SW 1271 (cell line): ENCODE results near the gene KLHL28.

ENCODE experiments used
- DNase-seq, 2 experiments: peaks; one replicate each; lab custom pipeline; 2025; lab: John Stamatoyannopoulos, UW

The KLHL28 gene

DNA sequence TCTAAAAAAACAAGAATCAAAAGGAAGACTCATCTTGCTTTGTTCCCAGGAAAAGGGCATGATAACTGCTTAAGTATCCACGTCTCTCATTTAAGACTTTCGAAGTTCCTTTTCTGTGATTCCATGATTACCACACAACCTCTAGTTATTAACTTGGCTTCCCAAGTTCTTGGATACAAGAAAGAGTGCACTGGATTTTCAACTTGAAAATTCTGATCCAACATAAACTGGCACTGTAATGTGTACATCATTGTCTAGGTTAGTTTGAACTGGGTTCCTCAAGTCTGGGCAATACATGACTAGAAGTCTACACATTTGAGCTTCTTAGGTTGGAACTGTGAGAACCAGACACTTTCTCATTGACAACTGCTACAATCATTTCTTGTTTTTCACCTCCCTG is 1.6 kb downstream of the KLHL28 start:
- DNase-seq, result peak in 1 of 2 experiments; percentile 56

DNA sequence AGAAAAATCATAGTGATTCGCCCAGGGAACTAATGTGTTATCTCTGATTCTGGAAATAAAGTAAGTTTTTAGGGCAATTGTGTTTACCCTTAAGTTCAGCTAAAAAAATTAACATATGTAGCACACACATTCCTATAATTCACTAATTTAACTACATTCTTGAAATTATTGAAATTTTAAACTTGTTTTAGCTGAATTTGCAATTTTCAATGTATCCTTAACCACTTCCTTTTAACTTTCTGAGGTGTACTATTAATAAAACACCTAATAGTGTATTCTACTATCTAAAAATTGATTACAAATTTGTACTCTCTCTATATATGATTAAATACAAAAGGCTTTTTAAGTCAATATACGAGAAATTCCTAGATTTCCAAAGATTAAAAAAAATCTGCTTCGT is 2.2 kb downstream of the KLHL28 start:
- no peak for DNase-seq

DNA sequence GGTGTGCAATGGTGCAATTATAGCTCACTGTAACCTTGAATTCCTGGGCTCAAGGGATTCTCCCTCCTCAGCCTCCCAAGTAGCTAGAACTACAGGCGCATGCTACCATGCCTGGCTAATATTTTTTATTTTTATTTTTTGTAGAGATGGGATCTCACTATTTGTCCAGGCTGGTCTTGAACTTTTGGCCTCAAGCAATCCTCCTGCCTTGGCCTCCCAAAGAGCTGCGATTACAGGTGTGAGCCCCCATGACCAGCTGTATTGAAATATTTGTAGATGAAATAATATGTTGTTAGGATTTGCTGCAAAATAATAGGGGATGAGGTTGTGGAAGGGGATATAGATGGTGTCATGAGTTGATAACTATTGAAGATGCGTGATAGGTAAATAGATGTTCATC is 4.9 kb downstream of the KLHL28 start:
- DNase-seq, result no peak

DNA sequence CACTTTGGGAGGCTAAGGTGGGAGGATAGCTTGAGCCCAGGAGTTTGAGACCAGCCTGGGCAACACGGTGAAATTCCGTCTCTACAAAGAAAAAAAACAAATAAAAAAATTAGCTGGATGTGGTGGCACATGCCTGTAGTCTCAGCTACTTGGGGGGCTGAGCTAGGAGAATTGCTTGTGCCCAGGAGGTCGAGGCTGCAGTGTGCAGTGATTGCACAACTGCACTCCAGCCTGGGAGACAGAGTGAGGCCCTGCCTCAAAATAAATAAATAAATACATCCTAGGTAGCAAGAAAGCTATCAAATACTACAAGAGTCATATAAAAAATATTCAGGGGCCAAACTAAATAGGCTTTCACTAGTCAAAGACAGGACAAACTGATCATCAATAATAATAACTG is 6.2 kb downstream of the KLHL28 start:
- DNase-seq, result no peak

DNA sequence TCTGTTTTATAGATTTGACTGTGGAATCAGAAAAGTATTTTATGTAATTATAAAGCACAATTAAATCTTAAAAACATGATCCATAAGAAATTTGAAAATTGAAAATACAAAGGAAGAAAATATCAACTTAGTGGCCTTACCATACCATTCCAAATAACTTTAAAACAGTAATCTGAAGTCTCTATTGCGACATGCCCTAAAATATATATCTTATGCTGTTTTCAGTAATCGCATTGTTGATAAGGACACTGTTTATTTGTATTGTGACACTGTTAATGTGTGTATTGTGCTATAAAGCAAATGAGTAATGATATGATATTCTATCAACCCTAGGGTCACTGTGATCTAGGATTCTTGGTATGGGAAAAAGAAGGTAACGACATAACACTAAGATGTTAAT is 7.0 kb downstream of the KLHL28 start:
- DNase-seq, result no peak

DNA sequence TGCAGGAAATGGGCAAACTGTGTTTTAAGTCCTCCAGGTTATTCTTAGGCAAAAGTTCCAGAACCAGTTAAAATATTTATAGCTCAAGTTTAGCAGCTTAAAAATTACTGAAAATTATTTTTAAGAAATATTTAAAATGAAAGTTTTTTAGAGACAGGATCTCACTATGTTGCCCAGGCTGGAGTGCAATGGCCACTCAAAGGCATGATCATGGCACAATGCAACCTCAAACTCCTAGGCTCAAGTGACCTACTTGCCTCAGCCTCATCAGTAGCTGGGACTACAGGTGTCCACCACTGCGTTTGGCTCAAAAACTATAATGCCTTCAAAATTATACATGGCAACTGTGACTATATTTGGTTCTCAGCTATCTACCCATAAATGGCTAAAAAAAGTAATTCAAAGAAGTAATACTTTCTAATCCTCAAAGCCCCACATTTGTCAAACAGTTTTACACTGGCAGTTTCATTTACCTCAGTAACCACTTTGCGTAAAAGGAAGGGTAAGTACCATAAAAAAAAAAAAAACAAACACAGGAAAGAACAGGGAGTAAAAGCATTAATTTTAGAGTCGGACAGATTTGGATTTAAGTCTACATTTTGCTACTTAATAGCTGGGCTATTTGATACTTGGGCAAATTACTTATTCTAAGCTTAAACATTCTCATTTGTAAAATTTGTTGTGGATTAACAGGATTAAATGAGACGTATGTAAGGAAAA is 9.2 kb downstream of the KLHL28 start:
- no peak for DNase-seq

DNA sequence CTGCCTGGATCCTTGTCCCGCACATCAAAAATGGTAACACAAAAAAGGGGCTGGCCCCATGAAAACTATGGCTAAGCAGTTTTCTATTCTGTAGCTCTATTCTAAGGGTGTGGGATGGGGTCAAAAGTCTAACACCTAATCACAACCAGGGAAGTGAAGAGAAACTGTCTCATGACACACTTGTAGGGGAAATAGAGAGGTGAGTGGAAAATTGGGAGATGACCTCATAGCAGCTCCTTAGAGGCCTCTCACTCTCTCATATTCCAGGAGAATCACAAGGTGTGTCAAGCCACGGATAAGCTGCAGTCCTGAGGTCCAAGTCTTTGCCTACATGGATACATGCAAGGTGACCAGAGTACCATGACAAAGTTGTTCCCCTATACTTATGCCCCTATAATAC is 10.7 kb downstream of the KLHL28 start:
- no peak for DNase-seq

DNA sequence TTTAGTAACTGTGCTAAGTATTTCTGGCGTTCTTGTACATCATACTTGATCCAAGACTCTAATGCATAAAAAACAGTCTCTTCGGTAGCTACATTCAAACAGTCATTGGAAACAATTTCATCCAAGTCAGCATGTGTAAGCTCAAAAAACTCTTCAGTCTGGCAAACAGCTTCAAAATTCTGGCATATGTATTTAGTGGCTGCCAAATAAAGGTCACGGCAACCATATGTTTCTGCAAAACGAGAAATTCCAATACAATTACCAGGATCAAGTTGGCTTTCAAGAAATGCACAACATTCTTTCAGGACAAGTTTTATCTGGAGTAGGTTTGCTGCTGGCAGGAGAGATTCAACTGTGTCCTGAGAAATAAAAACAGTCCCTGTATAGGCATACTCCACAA is 16.5 kb downstream of the KLHL28 start:
- no peak for DNase-seq

DNA sequence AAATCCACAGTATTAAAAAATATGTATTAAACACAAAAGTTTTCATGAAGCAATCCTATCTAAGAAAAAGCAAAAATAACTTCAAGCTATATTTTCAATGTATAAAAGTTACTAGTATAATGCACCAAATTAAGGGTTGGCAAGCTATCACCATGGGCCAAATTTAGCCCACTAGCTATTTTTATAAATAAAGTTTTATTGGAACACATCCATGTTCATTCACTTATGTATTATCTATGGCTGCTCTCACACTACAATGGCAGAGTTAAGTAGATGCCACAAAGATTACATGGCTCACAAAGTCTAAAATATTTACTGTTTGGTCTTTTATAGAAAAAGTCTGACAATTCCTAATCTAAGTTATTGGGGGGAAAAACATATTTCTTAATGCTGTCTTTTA is 17.6 kb downstream of the KLHL28 start:
- no peak for DNase-seq

DNA sequence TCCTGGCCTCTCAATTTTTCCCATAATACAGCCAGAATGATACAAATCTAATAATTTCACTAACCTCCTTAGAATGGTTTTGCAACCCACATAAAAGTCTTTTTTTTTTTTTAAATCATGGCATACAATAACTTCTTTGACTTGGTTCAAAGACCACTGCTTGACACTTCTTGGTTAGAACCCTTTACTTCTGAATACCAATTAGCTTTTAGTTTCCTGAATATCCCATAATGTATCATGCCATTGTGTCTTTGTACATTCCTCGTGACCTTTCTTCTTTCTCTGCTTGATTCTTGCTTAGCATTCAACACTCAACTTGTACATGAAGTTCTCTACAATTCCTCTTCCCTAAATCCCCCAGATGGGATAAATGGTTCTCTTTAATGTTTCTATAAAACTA is 19.3 kb downstream of the KLHL28 start:
- no peak for DNase-seq

DNA sequence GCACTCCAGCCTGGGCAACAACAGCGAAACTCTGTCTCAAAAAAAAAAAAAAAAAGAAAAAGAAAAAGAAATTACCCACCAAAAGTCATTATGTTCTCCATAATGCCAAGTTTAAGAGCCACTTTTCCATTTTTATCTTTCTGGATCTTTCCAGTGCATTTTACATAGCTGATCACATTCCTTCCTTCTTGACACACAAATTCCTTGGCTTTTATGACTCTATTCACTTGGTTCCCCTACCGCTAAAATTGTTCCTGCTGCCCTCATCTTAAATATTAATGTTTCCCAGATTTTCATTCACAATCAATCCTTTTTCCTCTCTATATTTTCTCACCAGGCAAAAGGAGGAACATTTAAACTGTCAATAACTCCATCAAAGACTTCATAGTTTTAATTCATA is 20.2 kb downstream of the KLHL28 start:
- DNase-seq, result no peak

DNA sequence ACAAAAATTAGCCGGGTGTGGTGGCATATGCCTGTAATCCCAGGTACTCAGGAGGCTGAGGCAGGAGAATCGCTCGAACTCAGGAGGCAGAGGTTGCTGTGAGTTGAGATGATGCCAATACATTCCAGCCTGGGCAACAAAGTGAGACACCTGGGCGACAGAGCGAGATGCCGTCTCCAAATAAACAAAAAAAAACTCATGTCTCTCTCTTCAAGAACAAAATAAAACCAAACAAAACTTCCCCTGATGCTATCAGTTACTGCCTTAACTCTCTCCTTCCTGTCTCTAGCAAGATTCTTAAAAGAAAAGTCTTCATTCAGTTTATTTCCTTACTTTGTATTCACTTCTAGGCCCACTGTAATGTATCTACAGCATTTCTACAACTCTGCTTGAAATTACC is 20.8 kb downstream of the KLHL28 start:
- DNase-seq, result no peak

DNA sequence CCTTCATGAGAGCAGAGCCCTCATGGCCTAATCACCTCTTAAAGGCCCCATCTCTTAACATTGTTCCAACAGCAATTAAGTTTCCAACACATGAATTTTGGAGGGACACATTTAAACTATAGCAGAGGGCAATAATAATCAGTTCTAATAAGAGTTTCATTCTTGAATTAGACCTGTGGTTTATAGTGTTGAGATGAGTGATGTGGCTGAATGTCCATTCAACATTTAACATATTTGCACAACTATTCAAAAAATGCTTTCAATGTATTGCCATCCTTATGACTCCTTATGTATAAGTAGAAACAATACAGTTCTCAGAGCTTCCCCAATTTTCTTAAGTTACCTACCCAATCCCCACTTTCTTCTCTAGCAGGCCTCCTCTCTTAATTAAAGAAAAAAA is 21.5 kb downstream of the KLHL28 start:
- DNase-seq, result no peak

DNA sequence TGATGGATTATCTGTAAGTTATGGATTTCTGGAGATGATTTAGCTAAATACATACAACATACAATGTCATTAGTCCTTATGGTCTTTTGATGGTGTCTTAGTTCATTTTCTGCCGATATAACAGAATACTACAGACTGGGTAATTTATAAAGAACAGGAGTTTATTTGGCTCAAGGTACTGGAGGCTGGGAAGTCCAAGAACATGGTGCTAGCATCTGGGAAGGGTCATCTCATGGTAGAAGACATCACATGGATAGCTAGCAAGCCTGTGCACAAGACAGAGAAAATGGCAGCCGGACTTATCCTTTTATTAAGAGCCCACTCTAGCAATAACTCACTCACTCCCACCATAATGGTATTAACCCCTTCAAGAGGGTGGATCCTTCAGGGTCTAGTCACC is 24.2 kb downstream of the KLHL28 start:
- DNase-seq, result no peak

DNA sequence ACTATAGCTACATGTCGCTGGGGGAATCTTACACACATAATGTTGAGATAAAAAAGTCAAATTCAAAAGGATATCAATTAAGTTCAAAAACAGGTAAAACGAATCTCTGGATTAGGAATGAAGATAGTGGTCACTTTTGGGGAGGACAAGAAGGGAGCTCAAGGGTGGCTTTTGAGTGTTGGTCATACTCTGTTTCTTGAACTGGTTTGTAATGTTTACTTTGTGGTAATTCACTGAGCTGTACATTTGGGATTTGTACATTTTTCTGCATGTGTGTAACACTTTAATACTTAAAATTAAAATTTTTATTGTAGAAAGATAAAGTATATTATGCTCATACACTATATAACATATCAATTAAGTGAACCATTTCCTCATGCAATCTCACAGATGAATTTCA is 26.6 kb downstream of the KLHL28 start:
- DNase-seq, result no peak

DNA sequence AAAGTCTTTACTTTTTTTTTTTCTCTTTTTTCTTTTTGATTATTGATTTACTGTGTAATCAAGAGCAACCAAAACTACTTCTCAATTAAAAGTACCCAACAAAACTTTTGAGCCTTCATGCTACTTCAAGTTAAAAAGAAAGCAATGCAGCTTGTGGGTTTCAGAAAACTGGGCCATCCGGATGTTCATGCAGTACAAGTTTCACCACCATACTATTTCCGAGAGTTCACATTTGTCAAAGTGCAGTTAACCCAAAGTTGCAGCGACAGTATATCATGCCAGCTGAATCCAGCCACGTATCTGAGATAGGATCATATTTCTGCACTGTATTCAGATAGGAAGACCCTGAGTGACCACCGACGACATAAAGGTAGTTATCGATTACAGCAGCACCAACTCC is 33.0 kb downstream of the KLHL28 start:
- no peak for DNase-seq

DNA sequence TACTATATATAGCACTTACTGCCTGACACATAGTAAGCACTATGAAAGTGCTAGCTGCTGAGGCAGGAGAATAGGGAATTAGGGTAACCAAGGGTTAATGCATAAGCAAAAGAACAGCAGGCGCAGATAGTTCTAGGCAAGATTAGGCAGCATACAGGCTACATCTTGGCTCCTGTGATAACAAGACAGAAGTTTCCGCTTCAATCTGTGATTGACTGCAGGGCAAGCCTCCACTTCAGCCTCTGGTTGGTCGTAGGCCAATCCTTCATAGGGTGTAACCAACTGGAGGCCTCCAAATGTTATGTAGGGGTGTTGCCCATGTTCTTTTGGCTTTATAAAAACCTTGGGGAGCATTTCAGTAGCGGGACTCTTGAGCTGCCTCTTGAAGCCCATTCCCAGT is 46.9 kb downstream of the KLHL28 start:
- no peak for DNase-seq

DNA sequence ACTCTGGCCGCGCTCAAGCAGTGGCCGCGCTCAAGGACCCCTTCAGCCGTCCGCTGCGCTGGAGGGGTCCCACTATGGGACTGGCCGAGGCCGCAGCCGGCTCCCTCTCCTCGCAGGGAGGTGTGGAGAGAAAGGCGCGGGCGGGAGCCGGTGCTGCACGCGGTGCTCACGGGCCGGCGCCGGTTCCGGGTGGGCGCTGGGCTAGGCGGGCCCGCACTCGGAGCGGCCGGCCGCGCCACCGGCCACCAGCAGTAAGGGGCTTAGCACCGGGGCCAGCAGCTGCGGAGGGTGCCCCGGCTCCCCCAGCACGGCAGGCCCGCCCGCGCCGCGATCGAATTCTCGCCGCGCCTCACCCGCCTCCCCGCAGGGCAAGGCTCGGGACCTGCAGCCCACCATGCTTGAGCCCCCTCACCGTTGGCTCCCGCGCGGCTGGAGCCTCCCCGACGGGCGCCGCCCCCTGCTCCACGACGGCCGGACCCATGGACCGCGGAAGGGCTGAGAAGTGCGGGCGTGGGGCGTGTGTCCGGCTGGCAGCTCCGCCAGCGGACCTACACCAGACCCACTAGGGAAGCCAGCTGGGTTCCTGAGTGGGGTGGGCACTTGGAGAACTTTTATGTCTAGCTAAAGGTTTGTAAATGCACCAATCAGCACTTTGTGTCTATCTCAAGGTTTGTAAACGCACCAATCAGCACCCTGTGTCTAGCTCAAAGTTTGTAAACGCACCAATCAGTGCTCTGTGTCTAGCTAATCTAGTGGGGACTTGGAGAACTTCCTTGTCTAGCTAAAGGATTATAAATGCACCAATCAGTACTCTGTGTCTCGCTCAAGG is 49.5 kb downstream of the KLHL28 start:
- DNase-seq, result no peak

DNA sequence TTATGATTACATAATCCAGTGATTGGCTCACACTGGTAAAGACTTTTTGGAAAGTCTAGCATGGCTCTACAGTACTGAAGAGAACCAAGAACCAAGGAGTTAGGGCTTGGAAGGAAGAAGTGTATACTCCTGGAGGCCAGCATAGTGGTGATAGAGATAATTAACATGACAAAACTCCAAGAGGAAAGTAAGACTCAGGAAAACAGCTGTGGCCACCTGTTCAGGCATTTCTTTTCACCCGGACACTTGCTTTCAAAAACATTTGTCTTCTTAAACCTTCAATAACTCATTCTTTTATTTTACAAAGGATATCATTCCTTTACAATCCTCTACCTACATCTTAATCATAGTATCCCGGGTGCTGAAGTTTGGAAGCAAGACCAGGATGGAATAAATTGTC is 50.9 kb downstream of the KLHL28 start:
- DNase-seq, result no peak

DNA sequence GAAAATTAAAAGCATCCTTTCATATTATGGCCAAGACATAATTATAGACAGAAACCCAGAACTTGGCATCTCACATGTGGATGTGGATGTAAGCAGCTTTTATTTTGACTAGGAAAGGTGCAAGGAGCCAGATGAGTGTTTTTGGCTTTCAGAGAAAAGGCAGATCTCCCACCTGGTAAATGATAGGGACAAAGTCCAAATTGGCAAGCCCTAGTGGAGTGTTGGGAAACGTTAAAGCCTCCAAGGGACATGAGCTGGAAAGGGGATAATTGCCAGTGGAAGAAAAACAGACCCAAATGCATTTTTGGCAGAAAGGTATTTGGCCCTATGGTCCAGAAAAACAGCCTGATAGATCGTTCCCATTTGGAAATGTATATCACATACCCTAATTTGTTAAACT is 60.1 kb downstream of the KLHL28 start:
- no peak for DNase-seq

DNA sequence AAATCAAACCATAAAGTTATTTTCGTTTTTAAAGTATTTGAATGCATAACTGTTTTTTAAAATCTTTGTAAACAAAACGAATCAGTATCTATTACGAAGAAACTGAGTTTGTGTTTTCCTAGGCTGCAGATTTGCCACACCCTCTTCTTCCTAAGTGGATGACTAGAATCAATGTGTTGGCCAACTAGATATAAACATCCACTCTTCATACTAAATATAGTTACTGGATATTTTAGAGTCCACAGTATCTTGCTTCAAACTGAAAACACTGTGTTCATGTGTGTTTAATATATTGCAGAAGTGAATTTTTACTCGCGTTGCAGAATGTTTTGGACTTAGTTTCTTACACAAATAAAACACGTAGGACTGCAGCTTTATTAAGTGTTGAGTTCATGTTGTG is 63.2 kb downstream of the KLHL28 start:
- no peak for DNase-seq

DNA sequence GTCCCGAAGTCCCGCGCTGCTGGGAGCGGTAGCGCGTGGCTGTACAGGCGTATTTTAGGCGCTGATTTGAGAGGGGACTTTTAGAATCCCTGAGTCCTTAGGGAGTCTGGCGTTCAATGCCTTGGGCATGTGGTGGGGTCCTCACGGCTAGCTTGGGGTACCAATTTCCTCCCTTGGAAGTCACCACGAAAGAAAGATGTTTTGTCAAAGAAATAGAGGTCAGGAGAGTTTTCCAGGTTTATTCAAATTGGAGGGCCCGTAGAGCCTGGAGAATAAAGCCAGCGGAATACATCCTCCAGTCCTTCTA is 63.9 kb downstream of the KLHL28 start:
- no peak for DNase-seq

DNA sequence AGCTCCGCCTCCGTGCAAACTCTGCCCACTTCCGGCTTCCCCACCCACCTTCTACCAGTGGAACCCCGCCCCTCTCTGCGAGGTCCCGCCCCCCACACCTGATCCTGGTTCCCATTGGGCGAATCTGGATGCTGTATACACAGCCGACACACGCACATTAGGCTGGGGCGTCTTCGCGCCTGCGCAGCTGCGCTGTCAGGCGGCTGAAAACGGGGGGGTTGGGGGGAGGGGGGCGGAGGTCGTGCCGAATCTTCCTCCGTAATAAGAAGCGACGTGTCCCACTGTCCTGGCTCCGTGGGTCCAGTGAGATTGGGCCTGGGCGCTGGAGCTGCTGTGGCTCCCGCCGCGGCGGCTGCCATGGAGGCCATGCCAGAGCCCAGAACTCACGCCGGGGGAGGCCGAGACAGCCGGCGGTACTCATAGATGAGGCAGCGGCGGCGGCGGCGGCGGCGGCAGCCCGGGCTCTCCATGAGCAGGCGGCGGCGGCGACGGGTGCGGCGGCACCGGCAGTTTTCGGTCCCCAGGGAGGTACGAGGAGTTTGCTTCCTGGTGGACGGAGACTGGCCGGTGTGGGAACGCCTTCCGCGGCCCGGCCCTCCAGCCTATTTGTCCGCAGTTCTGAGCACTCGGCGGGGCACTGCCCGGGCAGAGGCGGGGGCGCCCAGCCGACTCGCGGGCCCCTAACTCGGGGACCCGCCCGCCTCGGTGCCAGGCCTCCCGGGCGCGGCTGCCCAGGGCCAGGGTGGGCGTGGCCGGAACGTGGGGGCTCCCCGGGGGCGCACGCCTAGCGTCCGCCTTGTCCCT is 64.5 kb downstream of the KLHL28 start:
- DNase-seq, result peak; percentile 85 to 93
